WI38 (cell line): ENCODE data around the gene TLR2.
A peak's percentile ranks its signal among the peaks of the same experiment; 100 is the strongest.

ENCODE experiments used
- H3K4me3 ChIP-seq: 2 replicates; pipeline ENCODE4 v1.5.1; 2011; ENCODE audit warnings: low read depth, mild to moderate bottlenecking, control low read depth, low read length
- TF ChIP-seq, protein P1 (sequence below): IDR thresholded peaks from 2 replicates; pipeline ENCODE4 v1.5.1; 2012; ENCODE audit warnings: low read depth, mild to moderate bottlenecking, control low read depth, low read length

Gene TLR2

DNA sequence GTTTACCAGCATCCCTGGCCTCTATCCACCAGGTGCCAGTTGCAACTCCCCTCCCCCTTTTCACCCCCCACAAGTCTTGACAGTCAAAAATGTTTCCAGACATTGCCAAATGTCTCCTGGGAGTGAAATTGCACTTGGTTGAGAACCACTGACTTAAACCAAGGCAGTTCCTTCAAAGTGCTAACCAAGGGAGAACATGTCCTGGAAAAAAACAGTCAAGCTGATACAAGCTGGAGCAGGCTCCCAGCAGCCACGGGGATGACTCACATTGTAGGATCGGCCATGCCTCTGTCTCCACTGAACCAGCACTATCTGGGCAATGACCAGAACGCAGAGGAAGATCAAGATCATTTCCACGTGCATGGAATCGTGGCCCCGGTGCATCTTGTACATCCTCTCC lies 64.3 kb downstream of the TLR2 start:
- no peak overlapping the region for H3K4me3 ChIP-seq
- TF ChIP-seq, protein P1, sequence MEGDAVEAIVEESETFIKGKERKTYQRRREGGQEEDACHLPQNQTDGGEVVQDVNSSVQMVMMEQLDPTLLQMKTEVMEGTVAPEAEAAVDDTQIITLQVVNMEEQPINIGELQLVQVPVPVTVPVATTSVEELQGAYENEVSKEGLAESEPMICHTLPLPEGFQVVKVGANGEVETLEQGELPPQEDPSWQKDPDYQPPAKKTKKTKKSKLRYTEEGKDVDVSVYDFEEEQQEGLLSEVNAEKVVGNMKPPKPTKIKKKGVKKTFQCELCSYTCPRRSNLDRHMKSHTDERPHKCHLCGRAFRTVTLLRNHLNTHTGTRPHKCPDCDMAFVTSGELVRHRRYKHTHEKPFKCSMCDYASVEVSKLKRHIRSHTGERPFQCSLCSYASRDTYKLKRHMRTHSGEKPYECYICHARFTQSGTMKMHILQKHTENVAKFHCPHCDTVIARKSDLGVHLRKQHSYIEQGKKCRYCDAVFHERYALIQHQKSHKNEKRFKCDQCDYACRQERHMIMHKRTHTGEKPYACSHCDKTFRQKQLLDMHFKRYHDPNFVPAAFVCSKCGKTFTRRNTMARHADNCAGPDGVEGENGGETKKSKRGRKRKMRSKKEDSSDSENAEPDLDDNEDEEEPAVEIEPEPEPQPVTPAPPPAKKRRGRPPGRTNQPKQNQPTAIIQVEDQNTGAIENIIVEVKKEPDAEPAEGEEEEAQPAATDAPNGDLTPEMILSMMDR, result no peak

DNA sequence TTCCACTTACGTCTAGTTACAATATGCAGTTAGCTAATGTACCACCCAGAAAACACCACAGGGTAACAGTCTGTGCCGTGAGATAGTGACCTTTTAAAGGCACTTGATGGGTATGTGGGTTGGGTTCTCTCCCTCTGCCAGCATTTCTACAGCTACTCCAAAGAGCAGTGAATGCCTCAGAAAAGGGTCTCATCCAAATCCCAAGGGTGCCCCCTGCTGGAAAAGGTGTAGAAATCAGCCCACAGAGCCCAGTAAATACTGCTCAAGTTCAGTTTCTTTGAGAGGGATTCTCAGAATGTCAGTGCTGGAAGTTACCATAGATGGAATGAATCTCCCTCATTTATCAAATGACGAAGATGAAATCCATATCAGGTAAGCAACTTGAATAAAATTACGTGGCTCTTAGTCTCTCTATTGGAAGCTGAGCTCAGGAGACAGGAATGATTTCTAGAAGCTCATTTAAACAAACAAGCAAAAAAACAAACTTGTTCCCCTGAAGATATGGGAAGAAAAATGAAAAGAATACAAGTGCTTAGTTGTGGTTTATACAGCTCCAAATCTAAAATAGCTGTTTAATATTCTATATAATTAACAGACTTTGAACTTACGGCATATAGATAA lies 66.2 kb downstream of the TLR2 start:
- no peak overlapping the region for H3K4me3 ChIP-seq
- TF ChIP-seq, protein P1, result peak; percentile 58

DNA sequence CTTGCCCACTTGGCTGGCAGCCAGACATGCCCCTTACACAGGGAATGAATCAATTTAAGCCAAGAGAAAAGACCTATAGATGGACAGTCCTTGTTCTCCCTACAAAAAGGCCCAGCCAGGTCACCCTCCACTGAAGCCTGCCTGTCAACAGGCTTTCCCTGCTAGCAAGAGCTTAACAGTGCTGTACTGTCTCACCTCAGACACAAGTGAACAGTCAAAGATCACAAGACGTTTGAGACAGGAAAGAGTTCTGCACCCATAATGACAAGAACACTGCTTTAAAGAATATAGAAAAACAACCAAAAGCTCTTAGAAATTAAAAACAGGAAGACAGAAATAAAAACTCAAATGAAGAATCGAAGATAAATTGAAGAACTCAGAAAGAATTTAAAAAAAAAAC lies 71.1 kb downstream of the TLR2 start:
- no peak overlapping the region for H3K4me3 ChIP-seq
- TF ChIP-seq, protein P1, result no peak
